Left renal cortex interstitium (tissue), 4 donors: ENCODE data around the gene DYRK1A. TPM values are rescaled to one million over a fixed set of nuclear protein-coding genes. Genes with fewer than 3 reads are reported as not detected.
A peak's percentile ranks its signal among the peaks of the same experiment; 100 is the strongest.

ENCODE experiments used
- DNase-seq, 4 donors: peaks; one replicate each; pipeline ENCODE4 v3.0.0-alpha.2; 2013; ENCODE audit warnings: low read depth in 4 of 4, low spot score in 2 of 4, missing footprints in 1 of 4
- polyA plus RNA-seq, 4 donors: library from polyadenylated mRNA; unstranded; fragments of 120-200 nt; gene quantifications; one replicate each; pipeline ENCODE4 v1.2.1, GENCODE V29; 2013; ENCODE audit not compliant: insufficient read length in 4 of 4

The DYRK1A gene
- polyA plus RNA-seq, 4 donors, result 58.9 to 69.4 (median 66.1) TPM

- no peak for DNase-seq
These were observed 106.0 kb downstream of the DYRK1A start for GRCh38 chr21:37472581-37472980.

DNA sequence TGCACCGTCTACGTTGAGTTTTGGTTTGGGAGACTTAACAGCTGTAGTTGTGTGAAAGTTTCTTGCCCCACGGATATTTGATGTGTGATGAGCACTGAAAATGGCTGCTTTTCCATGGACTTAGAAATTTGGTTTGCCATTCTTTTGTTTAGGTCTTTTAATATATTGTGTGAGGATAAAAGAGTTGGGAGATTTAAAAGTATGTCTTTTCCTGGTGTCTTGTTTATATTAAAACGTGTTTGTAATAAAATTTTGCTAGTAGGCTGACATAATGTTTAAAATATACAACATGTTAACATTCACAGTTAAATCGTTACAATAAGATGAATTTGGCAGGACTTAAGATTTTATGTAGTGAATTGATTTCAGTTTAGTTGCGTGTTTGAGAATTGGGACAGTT is 106.9 kb downstream of the DYRK1A start:
- DNase-seq, result no peak

DNA sequence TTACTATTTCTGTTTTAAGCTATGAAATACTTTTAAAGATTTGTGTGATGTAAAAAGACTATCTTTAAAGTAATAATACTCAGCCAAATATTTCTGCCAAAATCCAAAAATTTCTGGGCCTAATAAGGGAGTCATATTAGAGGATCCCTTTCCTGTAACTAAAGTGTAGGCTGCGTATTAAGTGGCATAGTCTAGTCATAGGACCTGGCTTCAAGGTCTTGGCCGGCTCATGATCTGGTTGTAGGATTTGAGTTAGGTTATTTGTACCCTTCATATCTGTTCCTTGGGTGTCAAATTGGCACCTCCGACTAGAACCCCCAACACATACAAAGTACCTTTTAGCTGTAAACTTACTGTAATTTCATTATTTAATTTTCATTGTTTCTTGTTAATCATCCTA is 107.8 kb downstream of the DYRK1A start:
- no peak for DNase-seq

- DNase-seq, result no peak
These were observed 108.8 kb downstream of the DYRK1A start for GRCh38 chr21:37475186-37475868.

DNA sequence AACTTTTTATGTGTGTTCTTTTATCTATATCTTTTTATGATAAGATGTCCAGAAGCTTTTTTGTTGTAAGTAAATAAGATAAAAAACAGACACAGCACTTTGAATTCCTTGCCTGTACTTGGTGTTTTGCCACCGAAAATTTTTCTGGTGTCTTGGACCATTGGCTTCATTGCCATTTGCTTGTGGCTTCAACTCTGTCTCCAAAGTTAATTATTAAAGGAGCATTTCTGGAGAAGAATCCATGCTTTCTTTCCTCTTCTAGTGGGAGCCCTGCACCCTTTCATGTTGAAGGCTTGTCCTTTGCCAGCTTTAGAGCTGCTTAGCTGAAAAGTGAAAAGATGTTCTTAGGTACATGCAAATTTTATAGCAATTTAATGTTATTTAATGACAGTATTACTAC is 112.2 kb downstream of the DYRK1A start:
- DNase-seq, result peak in 1 of 4 donors; percentile 20

- no peak for DNase-seq
These were observed 117.2 kb downstream of the DYRK1A start for GRCh38 chr21:37483776-37484175.

DNA sequence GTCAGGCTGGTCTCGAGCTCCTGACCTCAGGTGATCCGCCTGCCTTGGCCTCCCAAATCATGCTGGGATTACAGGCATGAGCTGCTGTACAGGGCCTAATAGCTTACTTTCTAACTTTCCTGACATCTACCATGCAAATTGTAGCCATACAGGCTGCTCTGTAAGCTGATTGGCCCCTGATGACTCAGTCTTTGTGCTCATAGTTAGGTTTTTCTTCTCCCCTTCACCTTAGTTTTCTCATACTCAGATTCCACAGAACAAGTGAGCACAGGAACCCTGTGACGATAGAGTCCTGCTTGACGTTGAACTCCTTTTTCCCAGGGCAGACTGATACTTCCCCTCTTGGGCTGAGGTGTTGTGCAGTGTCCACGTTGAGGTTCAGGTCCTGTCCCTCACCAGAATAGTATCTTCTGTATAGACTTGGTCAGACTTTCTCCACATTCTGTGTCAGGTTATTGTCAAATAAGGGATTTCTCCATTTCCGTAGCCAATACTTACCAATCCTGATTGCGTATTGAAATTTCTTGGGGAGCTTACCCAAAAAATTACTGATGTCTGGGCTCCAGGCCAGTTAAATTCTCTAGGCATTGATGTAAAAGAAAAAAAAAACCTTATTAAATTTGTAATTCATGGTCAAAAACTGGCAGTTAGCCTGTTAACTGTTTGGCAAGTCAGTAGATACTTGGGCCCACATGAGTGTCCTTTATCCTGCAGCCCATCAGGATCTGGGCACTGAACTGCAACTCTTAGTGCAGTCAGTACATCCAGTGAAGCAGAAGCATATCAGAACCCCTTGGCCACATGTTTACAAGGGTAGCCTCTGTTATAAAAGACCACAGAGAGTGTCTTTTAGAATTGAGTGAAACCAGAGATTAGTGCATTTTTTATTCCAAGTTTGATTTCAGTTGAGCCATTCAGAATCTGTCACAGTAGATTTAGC is 118.2 kb downstream of the DYRK1A start:
- DNase-seq, result no peak

DNA sequence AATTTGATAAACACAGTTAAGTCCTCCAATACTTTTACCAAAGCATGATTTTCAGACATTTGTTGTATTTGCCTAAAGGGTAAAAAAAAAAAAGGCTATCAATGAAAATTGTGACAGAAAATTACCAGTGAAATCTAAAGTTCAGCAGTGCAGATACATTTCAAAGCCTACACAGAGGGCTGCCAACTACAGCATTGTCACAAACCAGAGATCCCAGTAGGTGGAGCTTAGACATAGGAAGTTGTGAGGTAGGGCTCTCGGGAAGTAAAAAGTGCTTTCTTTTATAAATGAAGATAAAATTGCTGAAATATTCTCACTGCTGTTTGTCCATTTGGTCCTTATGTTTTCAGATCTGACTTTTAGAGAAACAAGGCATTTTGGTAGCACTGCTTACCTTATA is 123.0 kb downstream of the DYRK1A start:
- no peak for DNase-seq

GRCh38 chr21:37490084-37490483 is 123.5 kb downstream of the DYRK1A start:
- DNase-seq, result no peak

GRCh38 chr21:37496972-37497371 is 130.4 kb downstream of the DYRK1A start:
- no peak for DNase-seq

DNA sequence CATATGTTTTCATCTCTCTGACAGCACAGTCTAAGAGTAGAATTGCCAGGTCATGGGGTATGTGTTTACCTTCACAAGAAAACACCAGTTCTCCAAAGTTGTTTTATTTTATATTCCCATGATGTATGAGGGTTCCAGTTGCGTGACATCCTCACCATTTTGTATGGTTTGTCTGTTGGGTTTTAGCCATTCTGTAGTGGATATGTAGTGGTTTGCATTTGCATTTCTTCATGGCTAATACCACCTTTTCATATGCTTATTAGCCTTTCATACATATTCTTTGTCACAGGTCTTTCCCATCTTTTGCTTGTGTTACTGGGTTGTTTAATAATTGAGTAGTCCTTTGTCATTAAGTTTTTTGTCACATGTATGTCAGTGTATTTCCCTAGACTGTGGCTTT is 132.1 kb downstream of the DYRK1A start:
- DNase-seq, result no peak

- no peak for DNase-seq
These were observed 136.4 kb downstream of the DYRK1A start for GRCh38 chr21:37502947-37503346.

DNA sequence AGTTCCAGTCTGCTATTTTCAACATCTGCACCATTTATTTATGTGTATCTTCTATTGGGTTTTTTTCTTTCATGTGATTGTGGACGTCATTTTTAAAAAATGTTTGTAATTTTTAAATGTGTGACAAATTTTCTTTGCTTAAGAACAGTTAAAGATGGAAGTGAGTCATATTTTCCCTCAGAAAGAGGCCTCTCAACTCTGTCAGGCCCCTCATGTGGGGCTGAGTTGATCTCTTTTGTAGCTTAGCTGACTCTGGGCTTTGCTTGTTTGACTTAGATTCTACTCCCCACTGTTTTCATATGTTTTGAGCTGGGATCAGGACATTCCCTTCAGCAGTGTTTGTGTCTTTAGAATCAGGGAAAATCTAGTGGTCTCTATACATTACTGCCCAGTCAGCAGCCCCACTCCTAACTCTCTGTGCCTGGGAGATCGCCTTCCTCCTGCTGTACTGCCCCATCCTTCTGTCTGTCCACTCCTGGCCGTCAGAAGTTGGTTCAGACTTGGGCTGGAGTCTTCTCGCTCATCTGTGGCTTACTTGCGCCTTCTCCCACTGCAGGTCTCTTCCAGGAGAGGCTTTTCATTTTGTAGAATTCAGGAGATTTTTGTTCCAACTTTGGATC is 137.4 kb downstream of the DYRK1A start:
- no peak for DNase-seq

DNA sequence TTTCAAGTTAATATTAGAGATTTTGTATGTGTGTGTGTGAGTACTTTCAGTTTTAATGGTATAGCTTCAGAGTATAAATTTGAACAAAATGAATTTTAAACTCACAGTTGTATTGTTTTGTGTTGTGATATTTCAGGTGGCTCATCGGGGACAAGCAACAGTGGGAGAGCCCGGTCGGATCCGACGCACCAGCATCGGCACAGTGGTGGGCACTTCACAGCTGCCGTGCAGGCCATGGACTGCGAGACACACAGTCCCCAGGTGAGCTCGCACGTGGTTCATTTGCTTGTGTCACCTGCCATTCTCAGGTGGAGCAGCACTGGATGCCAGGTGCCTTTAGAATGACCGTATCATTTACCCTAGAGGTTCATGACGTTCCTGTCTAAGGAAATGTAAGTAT is 139.4 kb downstream of the DYRK1A start:
- no peak for DNase-seq

DNA sequence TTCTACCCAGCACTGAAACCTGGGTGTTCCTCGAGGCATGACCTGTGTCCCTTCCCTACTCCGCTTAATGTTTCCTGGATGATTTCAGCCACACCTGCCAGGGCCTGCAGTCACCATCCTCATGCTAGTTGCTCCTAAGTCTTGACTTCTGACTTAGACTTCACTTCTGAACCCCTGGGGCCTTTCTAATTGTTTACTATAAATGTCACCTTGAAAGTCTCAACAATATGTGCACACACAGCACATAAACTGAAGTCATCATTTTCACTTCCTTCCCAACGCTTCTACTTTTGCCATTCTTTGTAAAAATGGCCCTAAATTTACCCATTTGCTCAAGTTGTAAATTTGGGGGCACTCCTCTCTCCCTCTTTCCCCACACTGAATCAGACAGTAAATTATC is 141.1 kb downstream of the DYRK1A start:
- no peak for DNase-seq

- no peak for DNase-seq
These were observed 141.8 kb downstream of the DYRK1A start for GRCh38 chr21:37508341-37508740.

DNA sequence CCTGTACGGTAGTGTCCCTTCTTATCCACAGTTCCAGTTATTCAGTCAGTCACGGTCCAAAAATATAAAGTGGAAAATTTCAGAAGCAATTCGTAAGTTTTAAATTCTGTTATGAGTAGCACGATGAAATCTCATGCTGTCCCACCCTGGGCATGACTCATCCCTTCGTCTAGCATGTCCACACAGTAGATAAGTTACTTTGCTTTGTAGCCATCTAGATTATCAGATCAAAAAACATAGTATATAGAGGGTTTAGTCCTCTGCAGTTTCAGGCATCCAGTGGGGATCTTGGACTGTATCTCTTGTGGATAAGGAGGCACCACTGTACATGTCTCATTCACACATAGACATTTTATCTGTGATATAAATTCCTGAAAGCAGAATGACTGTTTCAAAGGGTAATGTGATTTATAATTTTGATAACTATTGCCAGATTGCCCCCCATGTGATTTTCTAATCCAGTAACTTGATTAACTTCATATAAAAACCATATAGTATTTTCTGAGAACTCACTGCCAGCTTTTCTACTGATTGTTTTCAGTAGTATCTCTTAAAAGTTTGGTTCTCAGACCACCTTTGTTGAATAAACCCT is 143.3 kb downstream of the DYRK1A start:
- no peak for DNase-seq

GRCh38 chr21:37511848-37512247 is 145.3 kb downstream of the DYRK1A start:
- no peak for DNase-seq

DNA sequence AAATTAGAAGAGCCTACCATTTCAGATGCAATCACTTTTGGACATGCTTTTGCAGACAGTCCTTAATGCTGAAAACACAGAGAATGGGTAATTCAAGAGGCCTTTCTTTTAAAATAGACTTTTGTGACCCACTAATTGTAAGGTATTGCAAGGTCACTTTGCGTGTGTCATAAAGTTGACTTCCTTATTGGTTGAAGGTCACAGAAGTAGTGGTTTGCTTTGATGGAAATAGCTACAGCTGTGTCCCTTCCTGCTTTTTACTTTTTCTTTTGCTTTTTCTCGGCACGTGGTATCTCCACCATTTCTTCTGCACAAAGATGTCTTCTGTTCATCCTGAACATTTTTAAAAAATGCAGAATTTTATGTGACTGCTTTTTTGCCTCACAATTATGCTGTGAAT is 146.8 kb downstream of the DYRK1A start:
- no peak for DNase-seq

DNA sequence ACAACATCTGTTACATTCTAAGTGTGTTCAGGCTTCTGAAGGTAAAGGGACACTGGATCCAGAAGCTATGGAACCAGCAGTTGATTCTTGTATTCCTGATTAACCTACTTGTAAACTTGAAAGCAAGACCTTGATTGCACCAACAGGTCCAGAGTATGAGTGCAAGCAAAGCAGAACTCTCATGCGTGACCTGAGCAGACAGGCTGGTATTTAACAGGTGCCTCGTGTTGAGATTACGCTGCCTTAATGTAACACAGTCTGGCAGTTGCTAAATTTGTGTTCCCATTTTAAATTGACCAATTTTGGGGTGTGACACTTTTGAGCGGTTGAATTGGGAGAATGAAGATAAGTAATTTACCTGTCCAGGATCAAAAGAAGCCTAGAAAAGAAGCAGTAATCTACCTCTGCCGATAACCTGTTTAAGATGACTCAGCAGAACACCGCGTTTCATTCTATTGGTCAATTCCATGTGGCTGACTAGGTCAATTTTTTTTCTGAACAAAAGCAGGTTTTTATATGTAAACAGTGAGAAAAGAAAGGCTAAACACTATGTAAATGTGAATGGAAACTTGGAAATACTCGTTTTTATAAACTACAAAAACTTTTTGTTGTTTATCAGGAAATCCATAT is 147.6 kb downstream of the DYRK1A start:
- no peak for DNase-seq

- no peak for DNase-seq
These were observed 150.4 kb downstream of the DYRK1A start for GRCh38 chr21:37516998-37517397.
